ENCODE data around the gene LDLRAP1. TPM values are rescaled to one million over a fixed set of nuclear protein-coding genes. Genes with fewer than 3 reads are reported as not detected.

The LDLRAP1 gene
- total and polyA plus RNA-seq, 4 experiments from 2014 or later: 201 to 306 (median 222) TPM

DNA sequence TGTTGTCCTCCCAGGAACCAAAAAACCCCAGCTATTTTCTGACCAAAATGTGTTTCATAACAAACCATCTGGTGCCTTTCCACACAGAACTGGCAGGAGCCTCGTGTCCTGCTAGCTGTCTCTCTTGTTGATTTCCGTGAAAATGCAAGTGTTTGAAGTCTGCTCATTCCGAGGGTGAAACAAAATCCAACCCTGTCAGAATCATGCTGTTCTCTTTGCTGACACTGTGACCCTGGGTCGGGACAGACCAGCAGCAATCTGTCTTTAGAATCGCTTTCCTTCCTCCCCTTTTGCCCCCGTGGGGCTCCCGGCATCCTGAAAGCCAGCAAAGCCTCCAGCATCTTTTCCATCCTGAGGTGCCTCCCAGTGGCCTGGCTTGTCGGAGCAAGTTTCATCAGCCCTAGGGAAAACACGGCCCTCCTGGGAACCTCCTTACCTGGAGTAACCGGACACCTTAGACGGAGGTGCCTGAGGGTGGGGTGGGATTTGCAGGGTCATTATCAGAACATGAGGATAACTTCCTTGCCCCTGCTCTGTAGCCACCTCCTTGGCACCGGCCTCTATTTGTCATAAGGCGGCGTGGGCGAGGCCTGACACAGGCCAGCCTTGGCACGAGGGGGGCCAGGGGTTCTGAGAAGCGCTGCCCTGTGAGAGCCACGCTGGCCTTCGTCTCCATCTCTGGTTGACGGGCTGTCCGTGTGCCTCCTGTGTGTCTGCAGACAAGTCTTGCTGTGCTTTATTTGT is 24.9 kb downstream of the LDLRAP1 start:
- POLR2A ChIA-PET (ENCODE audit: partially characterized antibody): interaction anchor here (22.9 kb wide), 1 partner anchor 14 kb away, joined by 615 read pairs; the partner anchor contains the start of gene LDLRAP1
- peaks cover 39 to 48% of the 10 kb centered on the region in 2 donors for H3K36me3 Mint-ChIP-seq

DNA sequence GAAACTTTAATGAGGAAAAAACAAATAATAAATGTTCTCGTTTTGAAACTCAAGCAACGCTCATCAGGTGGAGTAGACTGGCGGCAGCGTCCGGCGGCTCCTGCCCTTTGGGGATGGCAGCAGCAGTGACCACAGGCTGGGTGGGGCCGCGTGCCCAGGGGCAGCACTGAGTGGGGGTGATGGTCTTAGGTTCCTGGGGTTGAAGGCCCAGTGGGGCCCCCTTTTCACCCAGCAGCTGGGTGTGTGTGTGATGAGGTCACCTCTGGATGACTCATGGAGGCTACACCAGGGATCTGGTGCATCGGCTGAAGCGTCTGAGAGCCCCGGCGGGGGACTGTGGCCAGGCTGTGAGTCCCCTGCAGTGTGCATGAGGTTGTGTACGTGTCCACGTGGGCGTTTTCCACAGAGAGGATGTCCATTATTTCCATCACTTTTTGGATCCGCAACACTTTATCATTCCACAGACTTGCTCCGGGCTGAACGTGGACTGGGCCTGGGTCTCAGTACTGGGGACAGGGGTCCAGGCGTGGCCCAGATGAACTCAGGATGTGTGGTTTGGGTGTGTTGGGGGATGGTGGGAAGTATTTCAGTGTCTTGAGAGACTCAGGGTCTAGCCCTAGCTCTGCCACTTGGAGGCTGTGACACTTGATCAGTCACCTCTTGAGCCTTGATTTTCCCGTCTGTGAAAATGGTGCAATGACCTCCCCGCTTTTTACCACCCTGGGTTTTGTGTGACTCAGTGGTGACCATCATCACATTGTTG is 25.6 kb downstream of the LDLRAP1 start:
- Histone ChIP-seq H3K36me3 (ENCODE audit: insufficient read depth, low read length) (peaks cover 25% of the 10 kb centered on the region), H3K4me1 (ENCODE audit: insufficient read depth, low read length) (peaks cover 70% of the 10 kb centered on the region), H3K4me3 (ENCODE audit: low read length in 2 of 2) (no peak overlapping the region), H3K27ac (ENCODE audit: low read depth, low read length) (no peak overlapping the region), H3K27me3 (ENCODE audit: insufficient read depth, low read length) (no peaks in the 10 kb centered on the region), H3K9me3 (ENCODE audit: control insufficient read depth in 1 of 2, low read length in 2 of 2) (no peaks in the 10 kb centered on the region)
- Mint-ChIP-seq H3K36me3 (peaks cover 37 to 45% of the 10 kb centered on the region in 2 donors), H3K4me3 (peak overlapping the region in 1 of 8 donors; percentile 32), H3K4me1 (peaks cover 28 to 87% (median 56%) of the 10 kb centered on the region in 4 donors), H3K27me3 (no peaks in the 10 kb centered on the region), H3K27ac (peak overlapping the region in 5 of 7 donors; percentile 25 to 70 (median 56)), H3K9me3 (no peaks in the 10 kb centered on the region)
- no peak for DNase-seq
- CTCF ChIA-PET (ENCODE audit: partially characterized antibody): interaction anchor here (0.9 to 1.5 kb wide), 2 partner anchors 40 to 65 kb away, joined by 3 to 4 read pairs; no protein-coding TSS in a partner anchor
- POLR2A ChIA-PET (ENCODE audit: partially characterized antibody): interaction anchor here (22.9 kb wide), 1 partner anchor 15 kb away, joined by 615 read pairs; the partner anchor contains the start of gene LDLRAP1
- intact Hi-C loops (cut with micrococcal nuclease): no loop called here

More for the DNA sequence above, 24.9 kb downstream of the LDLRAP1 start:
- Histone ChIP-seq H3K4me1 (ENCODE audit: insufficient read depth, low read length) (peaks cover 74% of the 10 kb centered on the region), H3K36me3 (ENCODE audit: insufficient read depth, low read length) (peaks cover 31% of the 10 kb centered on the region), H3K27ac (ENCODE audit: low read depth, low read length) (no peak overlapping the region), H3K27me3 (ENCODE audit: insufficient read depth, low read length) (no peaks in the 10 kb centered on the region), H3K4me3 (ENCODE audit: low read length in 2 of 2) (no peak overlapping the region), H3K9me3 (ENCODE audit: control insufficient read depth in 1 of 2, low read length in 2 of 2) (no peaks in the 10 kb centered on the region)
- Mint-ChIP-seq H3K4me1 (peaks cover 28 to 93% (median 60%) of the 10 kb centered on the region in 4 donors), H3K4me3 (peak overlapping the region in 4 of 8 donors; percentile 40 to 75 (median 46)), H3K27ac (peak overlapping the region; percentile 5 to 90 (median 84)), H3K9me3 (no peaks in the 10 kb centered on the region), H3K27me3 (no peaks in the 10 kb centered on the region)
- CTCF ChIA-PET (ENCODE audit: partially characterized antibody): interaction anchor here (1.1 kb wide), 1 partner anchor 10 kb away, joined by 3 read pairs; no protein-coding TSS in a partner anchor
- intact Hi-C loops (cut with micrococcal nuclease): no loop called here
- no peak for DNase-seq

DNA sequence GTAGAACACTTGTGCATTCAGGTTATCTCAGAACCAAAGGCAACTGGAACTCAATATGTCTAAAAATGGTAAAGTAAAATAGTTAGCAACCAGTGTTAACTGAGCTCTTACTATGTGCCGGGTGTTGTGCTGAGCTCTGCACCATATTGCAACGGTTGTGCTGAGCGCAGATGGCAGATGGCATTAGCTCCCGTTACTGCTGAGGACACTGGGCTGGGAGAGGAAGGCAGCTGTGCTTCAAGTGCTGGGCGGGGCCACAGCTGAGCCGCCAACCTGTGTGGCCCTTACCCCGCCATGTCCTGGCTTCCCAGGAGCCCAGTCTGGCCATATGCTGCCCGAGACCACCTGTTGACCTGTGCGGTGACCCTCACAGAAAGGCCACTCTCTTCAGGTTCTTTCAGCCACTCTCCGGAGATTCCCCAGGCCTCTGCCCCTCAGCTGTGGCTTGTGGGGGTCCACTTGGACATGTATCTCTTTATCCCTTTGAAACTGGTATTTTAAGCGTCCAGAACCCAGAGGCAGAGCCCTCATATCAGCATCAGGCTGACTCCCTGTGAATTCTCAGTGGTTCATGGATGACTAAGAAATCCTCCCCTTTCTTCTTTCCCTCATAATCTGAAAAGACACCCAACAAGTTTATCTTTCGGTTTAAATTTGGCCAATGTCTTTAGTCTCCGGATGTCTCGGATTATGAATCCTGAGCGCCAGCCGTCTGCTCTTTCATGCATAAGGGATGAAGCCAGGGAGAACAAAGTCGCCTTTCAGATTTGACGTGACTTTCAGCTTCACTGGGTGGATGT is 26.4 kb downstream of the LDLRAP1 start:
- Histone ChIP-seq H3K27me3 (ENCODE audit: insufficient read depth, low read length) (no peaks in the 10 kb centered on the region), H3K4me1 (ENCODE audit: insufficient read depth, low read length) (peaks cover 62% of the 10 kb centered on the region), H3K4me3 (ENCODE audit: low read length in 2 of 2) (no peak overlapping the region), H3K27ac (ENCODE audit: low read depth, low read length) (no peak overlapping the region), H3K9me3 (ENCODE audit: control insufficient read depth in 1 of 2, low read length in 2 of 2) (no peaks in the 10 kb centered on the region), H3K36me3 (ENCODE audit: insufficient read depth, low read length) (peaks cover 23% of the 10 kb centered on the region)
- intact Hi-C loops (cut with micrococcal nuclease): no loop called here
- DNase-seq: no peak
- H3K4me3 Mint-ChIP-seq: peak overlapping the region in 1 of 8 donors; percentile 32
- peak overlapping the region in 5 of 7 donors; percentile 40 to 84 (median 68) for H3K27ac Mint-ChIP-seq
- H3K36me3 Mint-ChIP-seq: peaks cover 32 to 40% of the 10 kb centered on the region in 2 donors
- CTCF ChIA-PET (ENCODE audit: partially characterized antibody): interaction anchor here (0.9 to 1.5 kb wide), 2 partner anchors 39 to 66 kb away, joined by 3 to 4 read pairs; no protein-coding TSS in a partner anchor
- POLR2A ChIA-PET (ENCODE audit: partially characterized antibody): interaction anchor here (0.6 to 22.9 kb wide), 4 partner anchors 16 to 250 kb away, joined by 3 to 615 read pairs (median 9); partner anchors contain the start of genes LDLRAP1 and MTFR1L
- no peaks in the 10 kb centered on the region for H3K9me3 Mint-ChIP-seq
- H3K4me1 Mint-ChIP-seq: peaks cover 26 to 82% (median 51%) of the 10 kb centered on the region in 4 donors
- no peaks in the 10 kb centered on the region for H3K27me3 Mint-ChIP-seq

DNA sequence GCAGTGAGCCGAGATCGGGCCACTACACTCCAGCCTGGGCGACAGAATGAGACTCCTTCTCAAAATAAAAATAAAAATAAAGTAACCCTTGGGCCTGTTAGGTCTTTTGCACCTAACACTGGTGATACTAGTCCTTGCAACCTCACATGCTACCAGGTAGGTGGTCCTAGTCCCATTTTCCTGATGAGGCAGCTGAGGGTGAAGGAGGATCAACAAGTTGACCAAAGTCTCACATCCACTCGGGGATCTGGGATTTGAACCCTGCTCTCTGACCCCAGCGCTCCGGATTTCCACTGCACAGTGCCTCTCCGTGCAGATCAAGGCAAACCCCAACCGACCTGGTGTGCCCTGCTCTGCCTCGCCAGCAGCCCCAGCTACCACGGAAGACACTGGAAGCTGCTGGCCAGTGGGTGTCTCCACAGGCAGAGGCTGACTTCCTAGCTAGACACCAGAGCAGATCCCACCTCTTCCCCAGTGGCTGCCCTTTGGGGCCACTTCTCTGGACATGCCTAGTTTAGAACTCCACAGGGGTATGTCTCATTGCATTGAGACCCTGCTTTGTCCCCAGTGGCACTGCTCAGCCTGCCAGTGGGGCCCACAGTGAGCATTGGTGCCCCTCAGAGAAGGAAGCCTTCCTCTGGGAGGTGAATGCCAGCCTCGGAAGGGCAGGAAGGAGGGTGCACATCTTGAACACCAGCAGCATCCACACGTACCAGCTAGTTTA is 27.6 kb downstream of the LDLRAP1 start:
- H3K4me3 Mint-ChIP-seq: no peak overlapping the region
- H3K27ac Mint-ChIP-seq: no peak overlapping the region
- intact Hi-C loops (cut with micrococcal nuclease): no loop called here
- peaks cover 19% of the 10 kb centered on the region for H3K36me3 ChIP-seq (ENCODE audit: insufficient read depth, low read length)
- CTCF ChIA-PET (ENCODE audit: partially characterized antibody): interaction anchor here (2.1 to 3.1 kb wide), 3 partner anchors 15 to 66 kb away, joined by 6 to 21 read pairs (median 20); no protein-coding TSS in a partner anchor
- POLR2A ChIA-PET (ENCODE audit: partially characterized antibody): interaction anchor here (0.6 to 22.9 kb wide), 9 partner anchors 8 to 249 kb away, joined by 3 to 615 read pairs (median 3); partner anchors contain the start of genes LDLRAP1 and MTFR1L
- peaks cover 22 to 33% of the 10 kb centered on the region in 2 donors for H3K36me3 Mint-ChIP-seq
- H3K9me3 Mint-ChIP-seq: no peaks in the 10 kb centered on the region
- H3K4me1 Mint-ChIP-seq: peaks cover 20 to 71% (median 42%) of the 10 kb centered on the region in 4 donors
- H3K27me3 Mint-ChIP-seq: no peaks in the 10 kb centered on the region
- DNase-seq: no peak
- no peak overlapping the region for H3K27ac ChIP-seq (ENCODE audit: low read depth, low read length)
- peaks cover 51% of the 10 kb centered on the region for H3K4me1 ChIP-seq (ENCODE audit: insufficient read depth, low read length)
- H3K4me3 ChIP-seq (ENCODE audit: low read length in 2 of 2): no peak overlapping the region
- no peaks in the 10 kb centered on the region for H3K9me3 ChIP-seq (ENCODE audit: control insufficient read depth in 1 of 2, low read length in 2 of 2)
- no peaks in the 10 kb centered on the region for H3K27me3 ChIP-seq (ENCODE audit: insufficient read depth, low read length)

DNA sequence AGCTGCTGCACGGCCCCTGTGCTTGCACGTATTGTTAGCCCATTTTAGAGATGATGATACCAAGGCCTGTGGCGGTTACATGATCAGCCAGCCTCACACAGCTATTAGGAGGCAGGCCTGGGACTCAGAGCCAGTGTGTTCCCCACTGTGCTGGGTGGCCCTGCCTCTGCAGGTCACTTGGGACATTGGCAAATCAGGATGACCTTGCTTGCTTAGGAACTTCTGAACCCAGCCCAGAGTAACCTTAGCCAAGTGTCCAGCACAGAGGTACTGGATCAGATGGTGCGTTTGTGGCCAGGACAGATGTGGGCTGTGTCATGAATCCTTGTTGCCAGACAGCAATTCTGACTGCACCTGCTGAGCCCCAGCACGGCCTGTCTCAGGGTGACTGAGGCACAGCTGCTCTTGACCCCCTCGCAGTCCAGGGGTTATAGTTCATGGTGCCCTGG is 28.1 kb downstream of the LDLRAP1 start:
- Mint-ChIP-seq H3K4me1 (peaks cover 14 to 65% (median 36%) of the 10 kb centered on the region in 4 donors), H3K36me3 (peaks cover 16 to 27% of the 10 kb centered on the region in 2 donors), H3K27ac (peak overlapping the region in 3 of 7 donors; percentile 23 to 53 (median 36)), H3K4me3 (peak overlapping the region in 1 of 8 donors; percentile 18), H3K9me3 (no peaks in the 10 kb centered on the region), H3K27me3 (no peaks in the 10 kb centered on the region)
- H3K9me3 ChIP-seq (ENCODE audit: control insufficient read depth in 1 of 2, low read length in 2 of 2): no peaks in the 10 kb centered on the region
- H3K4me3 ChIP-seq (ENCODE audit: low read length in 2 of 2): no peak overlapping the region
- no peak overlapping the region for H3K27ac ChIP-seq (ENCODE audit: low read depth, low read length)
- DNase-seq: no peak
- POLR2A ChIA-PET (ENCODE audit: partially characterized antibody): interaction anchor here (0.7 to 22.9 kb wide), 14 partner anchors 8 to 245 kb away, joined by 3 to 615 read pairs (median 4); partner anchors contain the start of gene LDLRAP1
- CTCF ChIA-PET (ENCODE audit: partially characterized antibody): interaction anchor here (0.8 to 3.1 kb wide), 10 partner anchors 10 to 121 kb away, joined by 3 to 21 read pairs (median 7); no protein-coding TSS in a partner anchor
- H3K4me1 ChIP-seq (ENCODE audit: insufficient read depth, low read length): peaks cover 45% of the 10 kb centered on the region
- H3K27me3 ChIP-seq (ENCODE audit: insufficient read depth, low read length): no peaks in the 10 kb centered on the region
- peaks cover 19% of the 10 kb centered on the region for H3K36me3 ChIP-seq (ENCODE audit: insufficient read depth, low read length)
- intact Hi-C loops (cut with micrococcal nuclease): no loop called here

DNA sequence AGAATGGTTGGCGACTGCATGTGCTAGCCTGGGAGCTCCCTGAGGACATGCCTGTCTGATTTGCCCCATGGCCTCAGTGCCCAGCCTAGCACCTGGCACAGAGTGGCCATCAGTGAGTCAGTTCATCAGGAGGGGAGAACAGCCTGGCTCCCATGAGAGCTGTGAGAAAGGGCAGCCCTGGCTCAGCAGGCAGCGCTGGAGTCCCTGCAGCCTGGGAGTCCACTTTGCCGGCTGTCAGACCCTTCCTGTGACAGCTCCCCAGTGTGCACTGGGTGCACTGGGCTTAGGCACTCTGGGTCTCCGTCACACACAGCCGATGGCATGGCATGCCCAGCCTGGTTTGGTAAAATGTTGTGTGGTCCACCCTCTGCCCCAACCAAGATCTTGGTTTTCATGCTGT is 28.7 kb downstream of the LDLRAP1 start:
- Histone ChIP-seq H3K36me3 (ENCODE audit: insufficient read depth, low read length) (peaks cover 14% of the 10 kb centered on the region), H3K27me3 (ENCODE audit: insufficient read depth, low read length) (no peaks in the 10 kb centered on the region), H3K4me3 (ENCODE audit: low read length in 2 of 2) (no peak overlapping the region), H3K9me3 (ENCODE audit: control insufficient read depth in 1 of 2, low read length in 2 of 2) (no peaks in the 10 kb centered on the region), H3K27ac (ENCODE audit: low read depth, low read length) (no peak overlapping the region), H3K4me1 (ENCODE audit: insufficient read depth, low read length) (peaks cover 39% of the 10 kb centered on the region)
- Mint-ChIP-seq H3K36me3 (peaks cover 15 to 23% of the 10 kb centered on the region in 2 donors), H3K27ac (peak overlapping the region in 5 of 7 donors; percentile 32 to 77 (median 36)), H3K4me3 (no peak overlapping the region), H3K4me1 (peaks cover 14 to 59% (median 34%) of the 10 kb centered on the region in 4 donors), H3K27me3 (no peaks in the 10 kb centered on the region), H3K9me3 (no peaks in the 10 kb centered on the region)
- ChIA-PET CTCF (ENCODE audit: partially characterized antibody) (interaction anchor here (0.8 to 3.1 kb wide), 18 partner anchors 8 to 226 kb away, joined by 3 to 21 read pairs (median 6); partner anchors contain the start of gene LDLRAP1), POLR2A (ENCODE audit: partially characterized antibody) (interaction anchor here (1.1 to 22.9 kb wide), 14 partner anchors 15 to 248 kb away, joined by 3 to 615 read pairs (median 4); partner anchors contain the start of gene LDLRAP1)
- no peak for DNase-seq
- intact Hi-C loops (cut with micrococcal nuclease): no loop called here
